Tibial nerve (tissue), 3 donors: ENCODE data around the gene COIL.

Experiments used
- CTCF ChIP-seq, 5 experiments: fragments of 200-600 bp in 3 of 5; fragments of 450-650 bp in 2 of 5; sonication (generic) in 3 of 5; IDR thresholded peaks; one replicate each; pipeline ENCODE4 v1.5.1; 2016 to 2019; ENCODE audit warnings: antibody characterized with exemption in 5 of 5, mild to moderate bottlenecking in 3 of 5, moderate library complexity in 2 of 5
- POLR2A ChIP-seq, 2 donors: fragments of 450-650 bp; IDR thresholded peaks; one replicate each; pipeline ENCODE4 v1.6.1; 2017; ENCODE audit warnings: antibody characterized with exemption in 2 of 2, mild to moderate bottlenecking in 2 of 2, moderate library complexity in 2 of 2

GRCh38 chr17:56917559-56918296, 43.1 kb downstream of the COIL start:
- no peak for TF ChIP-seq POLR2A (IDR thresholded peaks at IDR 0.05)
- TF ChIP-seq CTCF (IDR thresholded peaks at IDR 0.05), result no peak
